Astrocyte of the cerebellum (primary cell): ENCODE measurements around the gene ETV3L.
"Not testable (repeated sequence)": the region's sequence is repeated elsewhere in the genome, so short reads cannot be mapped to it uniquely, and the experiment has no call there.

ENCODE experiments used
- DNase-seq: peaks from one replicate; pipeline ENCODE4 v3.0.0-alpha.2; 2011; ENCODE audit warnings: low read depth
- H3K4me3 ChIP-seq: 2 replicates; pipeline ENCODE4 v1.5.1; 2011; ENCODE audit warnings: mild to moderate bottlenecking, low read depth, low read length, moderate library complexity
- CTCF ChIP-seq: IDR thresholded peaks from 2 replicates; pipeline ENCODE4 v1.5.1; 2012; ENCODE audit warnings: low read length, low read depth, moderate library complexity, mild to moderate bottlenecking; ENCODE audit errors: missing control alignments
- in situ Hi-C: cut with HindIII; loops from 2 replicates; pipeline ENCODE4 v1.10.0; 2017; ENCODE audit warnings: low sequenced_read_pairs

Gene ETV3L

GRCh38 chr1:157101149-157101548, 1.5 kb upstream of the ETV3L start:
- no peak for DNase-seq
- H3K4me3 ChIP-seq = no peak overlapping the region
- TF ChIP-seq CTCF = no peak
- in situ Hi-C loops = no loop called here

GRCh38 chr1:157098987-157099632, 498 bp downstream of the ETV3L start:
- H3K4me3 ChIP-seq, DNase-seq, in situ Hi-C loops: not testable (repeated sequence)

GRCh38 chr1:157098519-157098918, 1.1 kb downstream of the ETV3L start:
- no peak for TF ChIP-seq CTCF
- no peak overlapping the region for H3K4me3 ChIP-seq
- in situ Hi-C loops = no loop called here
- no peak for DNase-seq

- no peak for DNase-seq
- no peak for TF ChIP-seq CTCF
- H3K4me3 ChIP-seq = no peak overlapping the region
- in situ Hi-C loops = no loop called here
These were observed 1.9 kb downstream of the ETV3L start for GRCh38 chr1:157097692-157098091.

GRCh38 chr1:157096881-157097280, 2.7 kb downstream of the ETV3L start:
- in situ Hi-C loops = no loop called here
- DNase-seq = no peak
- H3K4me3 ChIP-seq = no peak overlapping the region
- no peak for TF ChIP-seq CTCF

GRCh38 chr1:157095551-157095950, 4.1 kb downstream of the ETV3L start:
- TF ChIP-seq CTCF = no peak
- no peak for DNase-seq
- H3K4me3 ChIP-seq = no peak overlapping the region
- in situ Hi-C loops = no loop called here

- no peak for TF ChIP-seq CTCF
- in situ Hi-C loops = no loop called here
- H3K4me3 ChIP-seq = no peak overlapping the region
- DNase-seq = no peak
These were observed 4.5 kb downstream of the ETV3L start for GRCh38 chr1:157095091-157095490.
